CD4-positive, alpha-beta T cell treated with Interleukin-12 subunit alpha and Interleukin-12 subunit beta, for 1 hour (primary cell): ENCODE measurements around the gene LIN7B.
"Not testable (repeated sequence)": the region's sequence is repeated elsewhere in the genome, so short reads cannot be mapped to it uniquely, and the experiment has no call there.

Experiments used
- DNase-seq: peaks from one replicate; pipeline ENCODE4 v3.0.0-alpha.2; 2020

Gene LIN7B

GRCh38 chr19:49119411-49120324 lies 5.5 kb downstream of the LIN7B start, which contains the start of gene PPFIA3:
Gene PPFIA3, plus strand, starts transcription at chr19:49119544. Its CDS starts 8,330 bp downstream, at chr19:49127874.
- DNase-seq: peak; percentile 35

GRCh38 chr19:49120325-49120683 lies 6.1 kb downstream of the LIN7B start:
- no peak for DNase-seq

DNA sequence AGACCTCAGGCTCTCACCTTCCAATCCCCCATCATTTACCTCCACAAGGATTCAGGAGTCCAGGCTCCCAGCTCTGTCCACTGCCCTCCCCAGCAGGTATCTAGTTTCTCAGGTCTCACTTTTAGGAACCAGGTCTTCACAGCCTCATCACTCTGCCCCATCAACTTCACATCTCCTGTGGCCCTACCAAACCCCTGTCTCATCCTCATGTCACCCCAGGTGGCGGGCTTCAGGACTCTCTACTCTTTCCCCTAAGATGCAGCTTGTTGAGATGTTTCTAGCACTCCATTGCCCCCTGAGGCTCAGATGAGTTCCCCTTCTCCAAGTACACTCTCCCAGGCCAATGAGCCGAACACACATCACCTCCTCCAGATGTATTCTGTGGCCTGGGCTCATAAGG lies 6.7 kb downstream of the LIN7B start:
- no peak for DNase-seq

DNA sequence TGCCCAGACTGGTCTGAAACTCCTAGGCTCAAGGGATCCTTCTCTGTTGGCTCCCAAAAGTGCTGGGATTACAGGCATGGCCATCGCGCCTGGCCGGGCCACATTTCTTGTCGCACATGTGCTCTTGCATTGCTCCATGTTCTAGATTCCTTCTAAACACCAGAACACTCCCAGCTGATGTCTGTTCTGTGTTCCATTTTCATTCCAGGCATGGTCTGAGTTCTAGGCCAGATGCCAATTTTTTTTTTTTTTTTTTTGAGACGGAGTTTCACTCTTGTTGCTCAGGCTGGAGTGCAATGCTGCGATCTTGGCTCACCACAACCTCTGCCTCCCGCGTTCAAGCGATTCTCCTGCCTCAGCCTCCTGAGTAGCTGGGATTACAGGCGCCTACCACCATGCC lies 7.7 kb downstream of the LIN7B start:
- DNase-seq: not testable (repeated sequence)

DNA sequence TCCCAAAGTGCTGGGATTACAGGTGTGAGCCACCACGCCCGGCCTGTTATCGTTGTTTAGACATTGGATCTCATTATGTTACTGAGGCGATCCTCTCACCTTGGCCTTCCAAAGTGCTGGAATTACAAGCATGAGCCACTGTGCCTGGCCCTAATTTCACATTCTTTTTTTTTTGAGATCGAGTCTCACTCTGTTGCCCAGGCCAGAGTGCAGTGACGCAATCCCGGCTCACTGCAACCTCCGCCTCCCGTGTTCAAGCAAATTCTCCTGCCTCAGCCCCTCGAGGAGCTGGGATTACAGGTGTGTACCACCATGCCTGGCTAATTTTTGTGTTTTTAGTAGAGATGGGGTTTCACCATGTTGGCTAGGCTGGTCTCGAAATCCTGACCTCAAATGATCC lies 9.1 kb downstream of the LIN7B start:
- DNase-seq: not testable (repeated sequence)

GRCh38 chr19:49125025-49125731 lies 11.0 kb downstream of the LIN7B start:
- no peak for DNase-seq

DNA sequence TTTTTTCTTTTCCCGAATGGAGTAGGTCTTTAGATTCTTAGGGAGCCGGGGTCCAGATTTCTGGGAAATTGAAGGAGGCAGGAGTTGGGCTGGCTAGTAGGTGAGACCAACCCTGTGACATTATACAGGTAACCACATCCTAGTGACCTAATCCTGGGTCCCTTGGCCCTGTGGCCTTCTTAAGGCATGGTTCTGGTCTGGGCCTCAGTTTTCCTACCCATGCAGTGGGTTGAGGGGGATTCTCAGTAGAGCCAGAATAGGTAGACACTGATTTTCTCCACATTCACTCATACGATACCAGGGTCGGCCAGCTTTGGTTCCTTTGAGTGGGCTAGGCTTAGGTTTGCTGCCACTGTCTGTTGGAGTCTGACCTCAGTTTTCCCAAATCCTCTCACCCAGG lies 12.4 kb downstream of the LIN7B start:
- no peak for DNase-seq

- not testable (repeated sequence) for DNase-seq
Observed at GRCh38 chr19:49127225-49127624, 13.1 kb downstream of the LIN7B start.

- peak; percentile 96 for DNase-seq
Observed at GRCh38 chr19:49127674-49128544, 13.7 kb downstream of the LIN7B start.

DNA sequence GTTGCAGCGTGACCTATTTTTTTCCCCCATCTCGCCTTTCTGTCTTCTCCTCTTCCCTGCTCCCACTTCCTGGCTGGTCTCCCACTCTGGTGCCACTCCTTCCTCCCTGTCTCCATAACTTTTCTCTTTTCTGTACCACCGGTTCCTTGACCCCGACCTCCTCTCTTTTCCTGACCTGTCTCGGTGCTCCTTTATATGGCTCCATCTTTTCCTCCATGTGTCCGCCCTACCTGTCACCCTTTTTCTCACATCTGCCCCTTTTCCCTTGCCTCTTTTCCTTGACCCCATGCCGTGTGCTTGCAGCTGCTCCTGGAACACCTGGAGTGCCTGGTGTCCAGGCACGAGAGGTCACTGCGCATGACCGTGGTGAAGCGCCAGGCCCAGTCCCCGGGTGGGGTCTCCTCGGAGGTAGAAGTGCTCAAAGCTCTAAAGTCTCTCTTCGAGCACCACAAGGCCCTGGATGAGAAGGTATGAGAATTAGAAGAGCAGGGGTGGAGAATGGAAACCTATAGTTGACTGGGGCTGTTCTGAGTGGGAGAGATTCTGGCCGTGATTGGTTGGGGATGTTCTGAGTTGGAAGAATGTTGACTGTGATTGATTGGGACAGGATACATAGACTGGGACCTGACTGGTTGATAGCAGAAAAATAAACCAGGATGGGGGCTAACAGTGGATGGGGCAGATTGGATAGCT lies 14.5 kb downstream of the LIN7B start:
- no peak for DNase-seq

GRCh38 chr19:49129238-49129583 lies 15.0 kb downstream of the LIN7B start:
- no peak for DNase-seq

- DNase-seq: no peak
Observed at GRCh38 chr19:49130325-49130724, 16.2 kb downstream of the LIN7B start.

- DNase-seq: peak; percentile 46
Observed at GRCh38 chr19:49132974-49133609, 18.9 kb downstream of the LIN7B start.

DNA sequence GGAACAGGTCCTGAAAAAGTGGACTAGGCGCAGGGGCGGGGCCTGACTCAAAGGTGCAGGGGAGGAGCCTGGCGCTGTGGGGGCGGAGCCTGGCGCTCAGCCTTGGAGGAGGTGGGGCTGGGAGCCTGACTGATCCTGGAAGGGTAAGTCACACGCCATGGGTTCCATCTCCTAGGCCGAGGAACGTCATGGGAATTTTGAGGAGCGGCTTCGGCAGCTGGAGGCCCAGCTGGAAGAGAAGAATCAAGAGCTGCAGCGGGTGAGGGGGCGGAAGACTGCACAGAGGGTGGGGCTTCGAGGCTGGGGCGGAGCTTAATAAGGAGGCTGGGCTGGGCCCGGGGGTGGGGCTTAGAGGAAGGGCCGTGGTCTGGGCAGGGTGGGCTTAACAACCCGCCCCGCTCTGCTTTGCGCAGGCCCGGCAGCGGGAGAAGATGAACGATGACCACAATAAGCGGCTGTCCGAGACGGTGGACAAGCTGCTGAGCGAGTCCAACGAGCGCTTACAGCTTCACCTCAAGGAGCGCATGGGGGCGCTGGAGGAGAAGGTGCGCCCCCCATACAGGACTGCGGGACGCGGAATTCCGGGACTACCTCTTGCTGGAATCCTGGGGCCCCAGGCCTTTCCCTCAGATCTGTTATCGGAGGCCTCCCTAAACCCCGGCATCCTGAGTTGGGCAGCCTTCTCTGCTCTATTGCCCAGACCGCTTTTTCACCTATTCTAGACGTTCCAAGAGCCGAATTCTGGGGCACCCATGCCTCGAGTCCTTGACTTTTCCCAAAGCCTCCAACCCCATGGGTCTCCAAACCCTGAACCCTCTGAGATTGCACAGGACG lies 19.7 kb downstream of the LIN7B start:
- peak; percentile 54 for DNase-seq

DNA sequence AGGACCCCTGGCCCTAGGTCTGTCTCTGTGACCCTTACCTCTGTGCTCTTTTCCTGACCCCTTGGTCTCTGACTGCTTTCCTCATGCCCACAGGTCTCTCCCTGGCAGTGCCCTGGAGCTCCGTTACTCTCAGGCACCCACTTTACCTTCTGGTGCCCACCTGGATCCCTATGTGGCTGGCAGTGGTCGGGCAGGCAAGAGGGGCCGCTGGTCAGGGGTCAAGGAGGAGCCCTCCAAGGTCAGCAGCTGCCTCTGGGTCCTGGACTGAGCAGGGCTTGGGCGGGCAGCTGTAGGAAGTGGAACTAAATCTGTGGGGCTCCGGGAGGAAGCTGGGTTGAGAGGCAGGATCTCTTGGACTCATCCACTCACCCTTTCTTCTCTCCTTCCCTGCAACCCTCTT lies 21.5 kb downstream of the LIN7B start:
- DNase-seq: no peak

- no peak for DNase-seq
Observed at GRCh38 chr19:49136771-49137171, 22.6 kb downstream of the LIN7B start.

DNA sequence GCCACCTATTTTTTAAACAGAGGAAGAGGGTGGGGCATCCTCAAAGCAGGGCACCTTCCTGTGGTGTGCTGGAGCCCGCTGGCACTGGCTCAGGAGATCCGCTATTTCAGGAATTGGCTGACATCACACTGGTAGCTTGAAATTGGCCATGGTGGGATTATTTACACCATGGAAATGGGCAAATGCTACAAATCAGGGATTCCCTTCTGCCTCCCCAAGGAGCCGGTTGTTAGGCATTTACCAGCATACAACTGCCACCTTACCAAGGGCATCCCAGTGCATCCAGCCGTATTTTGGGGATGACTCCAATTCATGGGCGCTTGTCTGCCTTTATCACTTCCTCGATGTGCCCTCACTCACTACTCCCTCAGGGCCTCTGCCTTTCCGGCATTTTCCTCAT lies 26.8 kb downstream of the LIN7B start:
- DNase-seq: no peak

DNA sequence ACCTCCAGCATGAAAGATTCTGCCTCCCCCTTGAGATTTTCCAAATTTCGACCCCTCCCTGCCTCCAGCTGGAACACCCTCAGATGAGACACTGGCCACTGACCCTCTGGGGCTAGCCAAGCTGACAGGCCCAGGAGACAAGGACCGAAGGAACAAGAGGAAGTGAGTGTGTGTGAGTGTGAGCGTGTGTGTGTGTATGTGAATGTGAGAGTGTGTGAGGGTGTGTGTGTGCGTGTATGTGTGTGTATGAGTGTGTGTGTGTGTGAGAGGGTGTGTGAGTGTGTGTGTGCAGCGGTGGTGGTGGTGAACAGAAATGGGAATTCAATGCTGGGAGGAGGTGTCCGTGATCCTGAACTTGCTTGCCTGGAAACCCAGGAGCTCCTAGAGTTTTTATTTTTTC lies 27.2 kb downstream of the LIN7B start:
- DNase-seq: no peak

GRCh38 chr19:49142866-49143335 lies 28.7 kb downstream of the LIN7B start:
- peak; percentile 64 for DNase-seq

- DNase-seq: peak; percentile 78
Observed at GRCh38 chr19:49145573-49146407, 31.6 kb downstream of the LIN7B start.
